ENCODE results near the gene OR2K2.
"Not testable (repeated sequence)": the region's sequence is repeated elsewhere in the genome, so short reads cannot be mapped to it uniquely, and the experiment has no call there.

Gene OR2K2

GRCh38 chr9:111330124-111330523 lies at the start of gene OR2K2:
Gene OR2K2 (minus strand): TSS chr9:111330224. CDS start chr9:111328433, 1,791 bp downstream.
- DNase-seq, result no peak

GRCh38 chr9:111375817-111376564 lies 46.0 kb upstream of the OR2K2 start:
- DNase-seq, result no peak

DNA sequence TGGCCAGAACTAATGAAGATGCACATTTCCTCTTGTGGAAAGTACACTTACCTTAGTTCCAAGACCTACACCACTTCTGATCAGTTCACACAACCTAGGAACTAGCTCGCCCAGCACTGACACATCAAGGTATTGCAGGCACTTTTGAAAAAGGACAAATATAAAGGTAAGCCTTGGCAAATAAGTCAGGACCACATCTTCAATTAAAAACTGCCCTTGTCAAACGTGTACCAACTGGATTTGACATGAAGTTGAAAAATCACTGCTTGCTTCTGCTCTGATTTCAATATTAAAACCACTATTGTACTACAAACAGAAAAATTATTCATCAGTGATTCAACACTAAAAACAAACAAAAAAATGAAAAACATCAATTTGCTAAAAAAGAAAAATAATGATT lies 45.0 kb upstream of the OR2K2 start:
- no peak for DNase-seq

DNA sequence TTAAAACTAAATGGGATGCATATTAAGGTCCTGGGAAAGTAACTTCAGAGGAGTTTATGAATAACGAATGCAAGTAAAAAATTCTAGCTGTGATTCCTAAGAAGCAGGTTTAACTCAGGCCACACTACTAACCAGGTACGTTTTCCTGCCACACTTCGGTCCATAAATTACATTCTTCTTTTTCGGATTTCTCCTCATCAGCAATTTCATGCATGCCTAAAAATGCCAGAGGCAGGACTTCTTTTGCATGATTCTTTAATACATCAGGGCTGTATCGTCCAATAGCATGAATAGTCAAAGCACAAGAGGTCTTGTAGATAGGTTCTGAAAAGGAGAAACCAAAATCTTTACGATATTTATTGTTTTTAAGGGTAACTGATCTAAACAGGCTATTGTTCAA lies 42.3 kb upstream of the OR2K2 start:
- no peak for DNase-seq

DNA sequence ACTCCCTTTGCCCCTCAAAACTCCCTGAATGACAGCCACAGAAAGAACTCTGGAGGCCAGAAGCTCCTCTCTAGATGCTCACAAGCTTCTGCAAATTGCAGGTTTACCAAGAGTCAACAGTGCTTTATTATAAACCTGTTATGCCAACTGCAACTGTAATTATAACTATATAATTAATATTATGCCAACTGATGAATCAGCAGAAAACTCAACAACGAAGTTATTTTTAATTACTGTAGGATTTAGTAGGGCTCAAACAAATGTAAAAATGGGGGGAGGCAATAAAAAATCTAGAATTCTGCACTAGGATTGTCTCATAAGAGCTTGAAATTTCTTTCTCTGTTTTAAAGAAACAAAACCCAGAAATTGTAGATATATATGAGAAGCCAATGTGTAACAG lies 37.0 kb upstream of the OR2K2 start:
- DNase-seq, result no peak

- no peak for DNase-seq
These were observed 32.5 kb upstream of the OR2K2 start for GRCh38 chr9:111362526-111362925.

DNA sequence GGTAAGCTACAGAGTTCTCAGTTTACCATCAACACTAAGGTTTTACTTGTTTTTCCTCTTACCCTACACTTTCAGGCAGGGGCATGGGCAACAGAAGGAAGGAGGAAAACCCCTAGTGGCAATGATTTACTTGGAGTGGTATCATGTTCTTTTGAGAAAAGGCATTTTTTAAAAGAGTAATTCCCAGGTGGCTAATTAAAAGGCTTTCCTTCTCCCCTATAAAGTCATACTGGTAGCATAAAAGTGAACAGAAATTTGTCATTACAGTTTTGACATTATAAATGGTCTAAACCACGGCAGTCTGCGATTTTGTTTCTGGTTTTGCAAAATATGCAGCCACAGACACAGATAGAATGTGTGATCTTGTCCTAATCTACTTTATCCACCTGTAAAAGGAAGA lies 30.9 kb upstream of the OR2K2 start:
- no peak for DNase-seq

GRCh38 chr9:111356481-111357244 lies 26.6 kb upstream of the OR2K2 start:
- no peak for DNase-seq

DNA sequence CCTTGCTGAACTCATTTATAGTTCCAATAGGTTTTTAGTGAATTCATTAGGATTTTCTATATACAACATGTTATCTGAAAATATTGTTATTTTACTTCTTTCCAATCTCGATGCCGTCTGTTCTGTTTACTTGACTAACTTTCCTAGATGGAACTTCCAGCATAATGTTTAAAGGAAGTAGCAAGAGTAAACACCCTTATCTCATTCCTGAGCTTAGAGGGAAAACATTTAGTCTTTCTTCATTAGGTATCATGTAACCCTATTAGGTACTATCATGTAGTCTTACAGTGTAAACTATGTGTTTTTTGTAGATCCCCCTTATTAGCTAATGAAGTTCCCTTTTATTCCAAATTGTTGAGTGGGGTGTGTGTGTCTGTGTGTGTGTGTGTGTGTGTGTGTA lies 22.5 kb upstream of the OR2K2 start:
- no peak for DNase-seq

- DNase-seq, result no peak
These were observed 20.5 kb upstream of the OR2K2 start for GRCh38 chr9:111350556-111350955.

- no peak for DNase-seq
These were observed 19.7 kb upstream of the OR2K2 start for GRCh38 chr9:111349766-111350165.

- DNase-seq, result no peak
These were observed 18.8 kb upstream of the OR2K2 start for GRCh38 chr9:111348821-111349271.

DNA sequence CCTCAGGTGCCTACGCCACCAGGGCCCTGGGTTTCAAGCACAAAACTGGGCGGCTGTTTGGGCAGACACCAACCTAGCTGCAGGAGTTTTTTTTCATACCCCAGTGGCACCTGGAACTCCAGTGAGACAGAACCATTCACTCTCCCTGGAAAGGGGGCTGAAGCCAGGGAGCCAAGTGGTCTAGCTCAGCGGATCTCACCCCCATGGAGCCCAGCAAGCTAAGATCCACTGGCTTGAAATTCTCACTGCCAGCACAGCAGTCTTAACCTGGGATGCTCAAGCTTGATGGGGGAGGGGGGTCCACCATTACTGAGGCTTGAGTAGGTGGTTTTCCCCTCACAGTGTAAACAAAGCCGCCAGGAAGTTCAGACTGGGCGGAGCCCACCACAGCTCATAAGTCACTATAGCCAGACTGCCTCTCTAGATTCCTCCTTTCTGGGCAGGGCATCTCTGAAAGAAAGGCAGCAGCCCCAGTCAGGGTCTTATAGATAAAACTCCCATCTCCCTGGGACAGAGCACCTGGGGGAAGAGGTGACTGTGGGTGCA lies 4.4 kb upstream of the OR2K2 start:
- DNase-seq, result not testable (repeated sequence)

DNA sequence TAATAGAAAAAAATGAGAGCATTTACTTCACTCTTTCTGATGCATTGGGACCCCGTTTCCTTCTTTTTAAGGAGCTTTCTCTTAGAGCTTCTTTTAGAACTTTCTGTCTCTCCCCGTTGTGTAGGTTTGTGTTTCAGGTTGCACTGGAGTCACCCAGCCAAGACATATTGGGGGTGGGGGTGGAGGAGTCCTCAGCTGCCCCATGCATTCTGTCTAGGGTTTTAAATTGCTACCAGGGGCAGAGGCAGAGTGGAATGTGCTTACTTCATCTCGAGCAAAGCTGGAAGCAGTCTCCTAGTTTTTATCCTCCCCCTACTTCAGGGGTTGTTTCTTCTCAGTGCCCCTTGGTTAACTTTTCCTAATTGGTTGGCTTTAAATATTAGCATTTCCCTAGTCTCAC lies 9.4 kb downstream of the OR2K2 start:
- no peak for DNase-seq

DNA sequence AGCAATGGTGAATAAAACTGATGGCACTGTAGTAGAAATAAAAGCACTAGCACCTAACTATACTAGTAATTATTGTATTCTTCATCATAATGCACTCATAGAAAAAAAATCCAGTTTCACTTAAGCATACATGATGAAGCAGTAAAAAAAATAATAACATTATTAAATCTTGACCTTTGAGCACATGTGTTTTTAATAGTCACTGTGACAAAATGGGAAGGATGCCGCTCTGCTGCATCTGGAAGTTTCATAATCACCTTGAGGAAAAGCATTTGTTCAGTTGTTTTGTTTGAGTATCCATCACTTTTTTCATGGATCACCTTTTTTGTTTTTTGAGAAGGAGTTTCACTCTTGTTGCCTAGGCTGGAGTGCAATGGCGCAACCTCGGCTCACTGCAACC lies 13.2 kb downstream of the OR2K2 start:
- DNase-seq, result no peak

- no peak for DNase-seq
These were observed 24.1 kb downstream of the OR2K2 start for GRCh38 chr9:111305914-111306313.

DNA sequence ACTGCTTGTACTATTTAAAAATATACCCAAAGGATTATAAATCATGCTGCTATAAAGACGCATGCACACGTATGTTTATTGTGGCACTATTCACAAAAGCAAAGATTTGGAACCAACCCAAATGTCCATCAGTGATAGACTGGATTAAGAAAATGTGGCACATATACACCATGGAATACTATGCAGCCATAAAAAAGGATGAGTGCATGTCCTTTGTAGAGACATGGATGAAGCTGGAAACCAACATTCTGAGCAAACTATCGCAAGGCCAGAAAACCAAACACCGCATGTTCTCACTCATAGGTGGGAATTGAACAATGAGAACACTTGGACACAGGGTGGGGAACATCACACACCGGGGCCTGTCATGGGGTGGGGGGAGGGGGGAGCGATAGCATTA lies 26.0 kb downstream of the OR2K2 start:
- DNase-seq, result not testable (repeated sequence)

GRCh38 chr9:111301195-111301594 lies 28.8 kb downstream of the OR2K2 start:
- no peak for DNase-seq

DNA sequence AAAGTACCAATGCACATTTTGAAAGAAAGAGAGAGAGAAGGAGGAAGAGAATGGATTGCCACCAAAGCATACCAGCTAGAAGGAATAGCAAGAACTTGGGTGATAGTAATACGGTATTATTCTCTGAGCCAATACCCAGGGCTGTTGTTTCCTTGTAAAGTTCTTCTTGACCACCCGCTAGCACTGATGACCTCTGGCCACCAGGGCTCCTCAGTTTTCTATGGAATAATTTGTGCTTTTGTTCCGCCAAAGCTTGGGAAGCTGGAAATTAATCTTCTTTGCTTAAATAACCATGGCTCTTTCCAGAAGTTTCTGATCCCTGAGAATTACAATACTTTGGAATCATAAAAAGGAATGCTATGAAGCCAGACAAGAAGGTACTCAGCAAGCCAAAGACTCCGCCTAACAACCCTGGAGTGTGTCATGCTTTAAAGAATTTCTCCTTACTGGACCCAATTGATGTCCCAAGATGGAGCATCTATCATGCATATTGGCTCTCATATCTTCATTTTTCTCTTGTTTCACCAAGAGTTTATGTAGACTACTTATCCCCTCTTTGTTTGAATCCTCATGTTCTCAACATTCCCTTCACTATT lies 29.8 kb downstream of the OR2K2 start:
- DNase-seq, result no peak

DNA sequence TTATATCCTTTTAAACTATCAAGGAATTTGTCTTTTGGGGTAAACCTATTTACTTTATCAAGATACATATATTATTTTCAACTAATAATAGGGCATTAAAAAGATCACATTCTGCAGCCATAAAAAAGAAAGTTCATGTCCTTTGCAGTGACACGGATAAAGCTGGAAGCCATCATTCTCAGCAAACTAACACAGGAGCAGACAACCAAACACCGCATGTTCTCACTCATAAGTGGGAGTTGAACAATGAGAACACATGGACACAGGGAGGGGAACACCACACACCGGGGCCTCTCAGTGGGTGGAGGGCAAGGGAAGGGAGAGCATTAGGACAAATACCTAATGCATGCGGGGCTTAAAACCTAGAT lies 30.4 kb downstream of the OR2K2 start:
- DNase-seq, result not testable (repeated sequence)

- DNase-seq, result no peak
These were observed 31.1 kb downstream of the OR2K2 start for GRCh38 chr9:111298731-111299598.

- no peak for DNase-seq
These were observed 31.9 kb downstream of the OR2K2 start for GRCh38 chr9:111298111-111298510.

Data from CD4-positive, alpha-beta T cell treated with Interleukin-15 for 1 hour (primary cell).